ENCODE results near the gene LTA4H.

LTA4H gene

DNA sequence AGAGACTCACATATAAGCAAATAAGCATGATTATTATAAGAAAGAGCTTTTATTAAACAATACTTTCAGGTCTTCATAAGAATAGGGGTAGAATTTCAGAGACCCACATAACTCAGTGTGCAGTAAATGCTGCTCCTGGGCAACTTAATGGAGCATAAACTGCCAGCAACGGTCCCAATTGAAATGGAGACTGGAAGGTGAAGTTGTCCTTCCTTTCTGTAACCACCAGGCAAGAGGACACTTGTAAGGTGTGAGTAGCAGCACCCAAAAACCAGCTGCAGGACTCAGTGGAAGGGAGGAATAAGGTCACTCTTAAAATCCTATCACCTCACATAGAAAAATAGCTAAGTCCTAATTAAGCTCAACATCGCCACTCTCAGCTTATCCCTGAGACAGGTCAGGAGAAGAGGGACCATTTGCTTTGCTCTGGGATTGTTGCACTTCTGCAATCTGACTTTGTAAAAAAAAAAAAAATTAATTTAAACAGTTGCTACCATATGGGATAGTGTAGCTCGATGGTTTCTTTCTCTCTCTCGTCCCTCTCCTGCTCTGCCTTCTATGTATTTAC lies 22.7 kb upstream of the LTA4H start:
- DNase-seq (ENCODE audit: low read depth) = no peak

GRCh38 chr12:96056646-96057455 lies 21.5 kb upstream of the LTA4H start:
- no peak for DNase-seq (ENCODE audit: low read depth)

- DNase-seq (ENCODE audit: low read depth) = no peak
Measured at GRCh38 chr12:96054244-96054610, 18.8 kb upstream of the LTA4H start.

- no peak for DNase-seq (ENCODE audit: low read depth)
Measured at GRCh38 chr12:96053476-96054243, 18.3 kb upstream of the LTA4H start.

GRCh38 chr12:96051756-96052485 lies 16.5 kb upstream of the LTA4H start:
- no peak for DNase-seq (ENCODE audit: low read depth)

GRCh38 chr12:96050139-96050538 lies 14.8 kb upstream of the LTA4H start:
- no peak for DNase-seq (ENCODE audit: low read depth)

GRCh38 chr12:96049101-96049500 lies 13.7 kb upstream of the LTA4H start:
- no peak for DNase-seq (ENCODE audit: low read depth)

DNA sequence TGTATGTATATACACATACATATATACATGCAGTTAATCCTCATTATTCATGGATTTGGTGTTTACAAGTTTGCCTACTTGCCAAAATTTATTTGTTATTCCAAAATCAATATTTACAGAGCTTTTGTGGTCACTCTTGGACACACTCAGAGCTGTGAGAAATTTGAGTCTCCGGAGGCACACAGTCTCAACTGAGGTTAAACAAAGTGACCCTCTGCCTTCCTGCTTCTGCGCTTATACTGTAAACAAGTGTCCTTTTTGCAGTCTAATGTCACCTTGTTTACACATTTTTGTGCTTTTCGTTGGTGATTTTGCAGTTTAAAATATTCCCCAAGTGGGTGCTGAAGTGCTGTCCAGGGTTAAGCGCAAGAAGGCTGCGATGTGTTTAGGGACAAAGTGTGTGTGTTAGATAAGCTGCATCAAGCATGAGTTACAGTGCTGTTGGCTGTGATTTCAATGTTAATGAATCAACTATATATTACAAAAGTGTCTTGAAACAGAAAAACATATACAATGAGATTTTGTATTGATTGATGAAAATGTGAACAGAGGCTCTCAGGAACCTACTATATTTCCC lies 13.1 kb upstream of the LTA4H start:
- DNase-seq (ENCODE audit: low read depth) = no peak

DNA sequence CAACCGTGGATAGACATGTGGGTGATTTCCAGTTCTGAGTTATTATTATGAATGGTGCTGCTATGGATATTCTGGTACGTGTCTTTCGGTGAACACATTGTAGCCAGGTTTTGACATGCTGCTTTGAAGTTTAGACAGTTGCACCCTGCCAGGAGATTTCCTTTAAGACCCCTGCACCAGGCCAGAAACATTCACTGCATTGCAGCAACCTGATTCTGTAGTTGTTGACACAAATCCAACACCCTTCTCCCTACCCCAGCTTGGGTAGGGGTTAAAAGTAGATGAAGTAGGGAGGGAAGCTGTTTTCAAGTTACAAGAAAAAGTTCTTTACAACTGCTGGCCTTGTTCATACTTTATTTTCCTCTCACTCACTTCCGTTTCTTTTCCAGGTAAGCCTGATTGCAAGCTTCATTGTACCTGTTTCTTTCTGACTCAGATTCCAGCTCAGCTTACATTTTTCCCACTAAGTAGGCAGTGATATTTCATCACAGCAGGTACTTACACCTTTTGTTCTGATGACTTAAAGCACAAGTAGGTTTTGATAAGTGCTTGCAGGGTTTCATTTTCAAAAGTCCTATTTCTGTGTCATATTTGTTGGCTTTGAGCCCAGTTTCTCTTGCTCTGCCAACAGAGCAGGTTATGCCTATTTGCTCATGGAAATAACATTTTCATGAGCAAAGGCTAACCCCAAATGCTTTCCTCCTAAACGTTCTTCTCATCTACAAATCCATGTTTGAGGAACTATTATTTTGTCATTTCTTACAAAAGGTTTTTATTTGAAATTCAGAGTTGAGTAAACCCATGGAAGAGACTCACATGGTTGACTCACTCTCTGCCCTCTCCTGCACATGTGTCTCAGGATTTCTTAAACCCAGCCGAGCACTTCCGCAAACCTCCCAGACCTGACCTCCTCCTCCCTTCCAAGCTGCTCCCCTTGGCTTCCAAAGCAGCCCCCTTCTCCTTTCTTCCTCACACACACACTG lies 12.1 kb upstream of the LTA4H start:
- no peak for DNase-seq (ENCODE audit: low read depth)

- no peak for DNase-seq (ENCODE audit: low read depth)
Measured at GRCh38 chr12:96046543-96047228, 11.3 kb upstream of the LTA4H start.

DNA sequence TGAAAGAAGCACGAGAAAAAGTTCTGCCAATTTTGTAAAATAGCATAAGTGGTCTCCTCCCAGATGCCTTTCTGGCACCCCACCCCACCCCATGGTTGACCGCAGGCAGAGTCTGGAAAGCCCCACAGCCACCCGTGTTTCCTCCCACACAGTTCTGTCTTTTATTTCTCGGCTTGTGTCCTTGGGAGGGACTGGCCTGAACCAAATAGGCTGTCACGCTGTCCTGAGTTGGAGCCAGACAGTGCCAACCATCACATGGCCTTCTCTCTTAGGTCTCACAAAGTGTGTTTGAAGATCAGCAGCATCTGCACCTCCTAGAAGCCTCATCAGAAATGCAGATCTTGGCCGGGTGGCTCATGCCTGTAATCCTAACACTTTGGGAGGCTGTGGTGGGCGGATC lies 10.2 kb upstream of the LTA4H start:
- no peak for DNase-seq (ENCODE audit: low read depth)

DNA sequence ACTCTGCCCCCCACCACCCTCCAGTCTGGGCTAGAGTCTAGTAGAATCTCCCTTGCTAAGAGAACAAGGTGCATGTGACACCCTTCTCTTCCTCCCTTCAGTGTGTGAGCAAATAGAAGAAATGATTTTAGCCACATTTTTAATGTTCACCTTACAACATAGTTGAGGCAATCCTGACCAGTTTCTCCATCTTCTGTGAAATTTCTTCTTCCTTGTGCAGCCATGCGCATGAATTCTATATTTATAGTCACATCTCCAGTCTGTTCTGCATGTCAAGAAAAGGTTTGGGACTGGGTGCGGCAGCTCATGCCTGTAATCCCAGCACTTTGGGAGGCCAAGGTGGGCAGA lies 9.5 kb upstream of the LTA4H start:
- DNase-seq (ENCODE audit: low read depth) = no peak

DNA sequence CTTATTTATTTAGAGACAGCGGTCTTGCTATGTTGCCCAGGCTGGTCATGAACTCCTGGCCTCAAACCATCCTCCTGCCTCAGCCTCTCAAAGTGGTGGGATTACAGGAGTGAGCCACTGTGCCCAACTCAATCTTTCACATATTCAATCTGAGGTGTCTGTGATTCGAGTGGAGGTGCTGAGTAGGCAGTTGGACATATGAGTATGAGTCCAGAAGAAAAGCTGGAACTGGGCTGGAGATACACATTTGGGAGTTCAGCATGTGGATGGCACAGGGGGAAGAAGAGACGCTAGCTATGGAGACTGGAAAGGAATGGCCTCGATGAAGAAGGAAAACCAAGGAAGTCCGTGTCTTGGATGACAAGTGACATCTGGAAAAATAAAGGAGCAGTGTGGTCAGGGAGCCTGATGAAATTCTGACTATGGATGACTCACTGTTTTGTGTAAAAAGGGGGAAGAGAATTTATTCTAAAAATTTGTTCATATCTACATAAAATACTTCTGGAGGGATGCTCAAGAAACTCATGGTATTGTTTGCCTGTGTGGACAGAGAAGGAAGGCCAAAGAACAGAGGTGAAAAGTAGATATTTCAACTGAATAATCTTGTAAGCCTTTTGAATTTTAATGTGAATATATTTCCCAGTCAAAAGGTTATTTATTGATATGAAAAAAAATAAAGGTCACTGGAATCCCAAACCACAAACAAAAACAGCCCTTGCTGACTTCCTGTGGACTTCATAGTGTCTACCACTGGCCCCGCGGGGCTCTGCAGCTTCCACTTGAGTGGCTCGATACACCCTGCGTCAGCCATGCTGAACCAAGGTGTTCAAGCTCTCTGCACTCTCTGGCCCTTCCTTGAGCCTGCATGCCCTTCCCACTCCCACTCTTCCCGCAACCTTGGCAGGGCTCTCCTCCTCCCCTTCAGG lies 8.9 kb upstream of the LTA4H start:
- DNase-seq (ENCODE audit: low read depth) = no peak

GRCh38 chr12:96041181-96041580 lies 5.8 kb upstream of the LTA4H start:
- no peak for DNase-seq (ENCODE audit: low read depth)

GRCh38 chr12:96040305-96041133 lies 5.1 kb upstream of the LTA4H start:
- DNase-seq (ENCODE audit: low read depth) = no peak

DNA sequence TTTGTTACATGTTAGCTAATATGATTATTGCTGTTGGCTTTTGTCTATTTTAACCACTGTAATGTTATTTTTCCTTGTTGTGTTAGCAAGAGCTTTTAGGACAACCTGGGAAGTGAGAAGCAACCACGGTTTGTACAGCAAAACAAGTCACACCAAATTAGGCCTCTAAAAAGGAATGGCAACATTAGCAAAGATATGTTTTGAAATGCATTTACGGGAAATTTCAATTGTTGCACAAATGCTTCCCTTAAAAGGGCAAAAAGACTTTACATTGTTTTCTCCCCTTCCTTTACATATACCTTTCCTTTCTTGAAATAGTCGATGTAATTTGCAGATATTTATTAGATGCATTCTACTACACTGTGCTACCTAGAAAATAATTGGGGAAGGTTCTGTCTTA lies 4.1 kb upstream of the LTA4H start:
- no peak for DNase-seq (ENCODE audit: low read depth)

DNA sequence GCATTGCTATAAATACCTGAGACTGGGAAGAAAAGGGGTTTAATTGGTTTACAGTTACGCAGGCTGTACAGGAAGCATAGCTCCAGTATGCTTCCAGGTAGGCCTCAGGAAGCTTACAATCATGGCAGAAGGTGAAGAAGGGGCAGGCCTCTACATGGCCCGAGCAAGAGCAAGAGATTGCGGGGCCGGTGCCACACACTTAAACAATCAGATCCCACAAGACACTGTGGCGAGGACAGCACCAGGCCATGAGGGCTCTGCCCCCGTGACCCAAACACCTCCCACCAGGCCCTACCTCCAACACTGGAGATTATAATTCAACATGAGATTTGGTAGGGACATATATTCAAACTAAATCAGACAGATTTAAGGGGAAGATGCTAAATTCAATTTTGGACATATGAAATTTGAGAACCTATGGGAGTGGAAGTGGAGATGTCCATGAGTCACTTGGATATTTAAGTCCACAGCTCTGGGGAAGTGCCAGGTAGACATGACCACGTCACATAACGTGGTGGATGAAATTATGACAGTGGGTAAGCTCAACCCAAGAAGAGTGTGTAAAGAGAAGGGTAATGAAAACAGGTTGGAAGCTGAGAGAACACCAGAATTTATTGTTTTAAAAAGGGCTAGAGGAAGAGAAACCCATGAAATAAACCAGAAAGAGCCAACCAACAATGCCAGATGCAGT lies 1.5 kb upstream of the LTA4H start:
- DNase-seq (ENCODE audit: low read depth) = no peak
